HepG2 (cell line): ENCODE measurements around the gene NHERF2. TPM values are rescaled to one million over a fixed set of nuclear protein-coding genes. Genes with fewer than 3 reads are reported as not detected.

Experiments used
- AGO2 ChIP-seq: fragments of 200-400 bp; formaldehyde crosslinking; optimal IDR thresholded peaks from 2 replicates; pipeline ENCODE3; 2017; ENCODE audit warnings: mild to moderate bottlenecking, low read depth, low read length, moderate library complexity
- CENPT ChIP-seq: sonication (generic); formaldehyde crosslinking; IDR thresholded peaks from 2 replicates; pipeline ENCODE4 v1.8.0; 2022; ENCODE audit warnings: low read depth, mild to moderate bottlenecking, moderate library complexity, missing genetic modification reagents
- FOXC1 ChIP-seq: sonication (generic); formaldehyde crosslinking; IDR thresholded peaks from 2 replicates; pipeline ENCODE4 v1.8.0; 2022; ENCODE audit warnings: mild to moderate bottlenecking, missing genetic modification reagents, borderline replicate concordance
- HNRNPL ChIP-seq: fragments of 200-400 bp; formaldehyde crosslinking; IDR thresholded peaks from 2 replicates; pipeline ENCODE4 v1.6.1; 2017; ENCODE audit warnings: mild to moderate bottlenecking, low read depth, low read length
- KDM2A ChIP-seq: sonication (generic); formaldehyde crosslinking; IDR thresholded peaks from 2 replicates; pipeline ENCODE4 v1.4.0; 2020; ENCODE audit warnings: low read depth, missing genetic modification reagents, borderline replicate concordance
- MAF1 ChIP-seq: sonication (generic); formaldehyde crosslinking; IDR thresholded peaks from 2 replicates; pipeline ENCODE4 v1.5.0; 2020; ENCODE audit warnings: missing genetic modification reagents, borderline replicate concordance
- MZF1 ChIP-seq: sonication (generic); formaldehyde crosslinking; IDR thresholded peaks from 2 replicates; pipeline ENCODE4 v1.8.1; 2023; ENCODE audit warnings: mild to moderate bottlenecking, missing genetic modification reagents, borderline replicate concordance
- NFYB ChIP-seq: sonication (generic); formaldehyde crosslinking; IDR thresholded peaks from 2 replicates; pipeline ENCODE4 v1.4.0; 2020; ENCODE audit warnings: missing genetic modification reagents
- POLR2A ChIP-seq, 2 experiments: IDR thresholded peaks; 2 replicates each; pipeline ENCODE4 v1.6.1; 2011; ENCODE audit warnings: low read depth in 2 of 2, low read length in 2 of 2, mild to moderate bottlenecking in 1 of 2, moderate library complexity in 1 of 2; ENCODE audit not compliant: insufficient read depth in 1 of 2
- POLR2G ChIP-seq: fragments of 200-400 bp; formaldehyde crosslinking; IDR thresholded peaks from 2 replicates; pipeline ENCODE4 v1.6.1; 2018; ENCODE audit warnings: mild to moderate bottlenecking, low read depth, low read length, moderate library complexity
- SIX1 ChIP-seq: sonication (generic); formaldehyde crosslinking; IDR thresholded peaks from 2 replicates; pipeline ENCODE4 v1.4.0; 2020; ENCODE audit warnings: missing genetic modification reagents, borderline replicate concordance
- SRSF1 ChIP-seq: fragments of 200-400 bp; formaldehyde crosslinking; optimal IDR thresholded peaks from 2 replicates; pipeline ENCODE3; 2017; ENCODE audit warnings: mild to moderate bottlenecking, low read depth, low read length, moderate library complexity
- SUZ12 ChIP-seq: fragments of 150-350 bp; IDR thresholded peaks from 2 replicates; pipeline ENCODE4 v1.6.1; 2014; ENCODE audit warnings: low read depth, low read length
- TAF15 ChIP-seq: fragments of 200-400 bp; formaldehyde crosslinking; IDR thresholded peaks from one replicate; pipeline ENCODE4 v1.6.1; 2018; ENCODE audit warnings: mild to moderate bottlenecking, low read depth, low read length; ENCODE audit not compliant: poor library complexity, severe bottlenecking
- polyA plus RNA-seq, 8 experiments: library from polyadenylated mRNA; depleted of rRNA in 3 of 8; stranded (reverse) in 7 of 8; unstranded in 1 of 8; fragments of >200 nt; fragmentation: Illumina TruSeq in 4 of 8; extraction: Trizol in 4 of 8; gene quantifications; 2 replicates each; pipeline versions ENCODE4 v1.2.1 to v1.2.3, GENCODE V29; 2011 to 2016; ENCODE audit warnings: low read depth in 4 of 8, missing spikeins in 1 of 8, mixed read lengths in 1 of 8; ENCODE audit not compliant: insufficient read depth in 1 of 8
- total RNA-seq, 5 experiments: library from RNA; depleted of rRNA; stranded (reverse); fragments of >200 nt; fragmentation: Illumina TruSeq; extraction: Trizol; gene quantifications; 2 replicates each; pipeline ENCODE4 v1.2.3, GENCODE V29; 2016; ENCODE audit warnings: low read depth in 1 of 5
- TF ChIP-seq, protein P1 (sequence below): sonication (generic); formaldehyde crosslinking; IDR thresholded peaks from 2 replicates; pipeline ENCODE4 v1.5.0; 2020; ENCODE audit warnings: mild to moderate bottlenecking, missing genetic modification reagents
- TF ChIP-seq, protein P2 (sequence below): sonication (generic); formaldehyde crosslinking; IDR thresholded peaks from 2 replicates; pipeline ENCODE4 v1.5.1; 2020; ENCODE audit warnings: mild to moderate bottlenecking, missing genetic modification reagents, moderate library complexity
- TF ChIP-seq, protein P3 (sequence below): sonication (generic); formaldehyde crosslinking; IDR thresholded peaks from 2 replicates; pipeline ENCODE4 v1.5.0; 2020; ENCODE audit warnings: mild to moderate bottlenecking, missing genetic modification reagents
- TF ChIP-seq, protein P4 (sequence below): sonication (generic); formaldehyde crosslinking; IDR thresholded peaks from 2 replicates; pipeline ENCODE4 v1.4.0; 2020; ENCODE audit warnings: missing genetic modification reagents

The NHERF2 gene
- total and polyA plus RNA-seq, 2 of the 13 experiments (the other 11 are each of a cell fraction or from before 2014, with no cell fraction given), result 23.7 to 39.3 TPM

DNA sequence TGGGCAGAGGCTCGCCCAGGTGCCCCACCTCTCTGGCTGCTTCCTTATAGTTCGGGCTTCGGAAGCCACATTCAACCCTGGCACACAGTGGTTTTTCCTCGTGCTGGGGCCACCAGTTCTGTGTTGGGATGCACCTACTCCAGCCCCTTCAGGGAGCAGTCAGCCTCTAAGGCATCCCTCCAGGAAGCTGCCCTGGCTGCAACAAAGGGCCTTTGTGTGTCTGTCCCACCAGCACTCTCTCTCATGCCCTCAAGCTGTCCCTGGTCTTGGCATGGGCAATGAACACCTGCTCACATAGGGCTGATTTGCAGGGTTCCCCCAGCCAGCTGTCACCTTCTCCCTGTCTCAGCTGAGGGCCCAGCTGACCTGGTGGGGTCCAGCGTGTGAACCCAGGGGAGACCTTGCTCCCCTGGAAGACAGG, 44.7 kb upstream of the NHERF2 start (continued):
- TF ChIP-seq, protein P1, sequence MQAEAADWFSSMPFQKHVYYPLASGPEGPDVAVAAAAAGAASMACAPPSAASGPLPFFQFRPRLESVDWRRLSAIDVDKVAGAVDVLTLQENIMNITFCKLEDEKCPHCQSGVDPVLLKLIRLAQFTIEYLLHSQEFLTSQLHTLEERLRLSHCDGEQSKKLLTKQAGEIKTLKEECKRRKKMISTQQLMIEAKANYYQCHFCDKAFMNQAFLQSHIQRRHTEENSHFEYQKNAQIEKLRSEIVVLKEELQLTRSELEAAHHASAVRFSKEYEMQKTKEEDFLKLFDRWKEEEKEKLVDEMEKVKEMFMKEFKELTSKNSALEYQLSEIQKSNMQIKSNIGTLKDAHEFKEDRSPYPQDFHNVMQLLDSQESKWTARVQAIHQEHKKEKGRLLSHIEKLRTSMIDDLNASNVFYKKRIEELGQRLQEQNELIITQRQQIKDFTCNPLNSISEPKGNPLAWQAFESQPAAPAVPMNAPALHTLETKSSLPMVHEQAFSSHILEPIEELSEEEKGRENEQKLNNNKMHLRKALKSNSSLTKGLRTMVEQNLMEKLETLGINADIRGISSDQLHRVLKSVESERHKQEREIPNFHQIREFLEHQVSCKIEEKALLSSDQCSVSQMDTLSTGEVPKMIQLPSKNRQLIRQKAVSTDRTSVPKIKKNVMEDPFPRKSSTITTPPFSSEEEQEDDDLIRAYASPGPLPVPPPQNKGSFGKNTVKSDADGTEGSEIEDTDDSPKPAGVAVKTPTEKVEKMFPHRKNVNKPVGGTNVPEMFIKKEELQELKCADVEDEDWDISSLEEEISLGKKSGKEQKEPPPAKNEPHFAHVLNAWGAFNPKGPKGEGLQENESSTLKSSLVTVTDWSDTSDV (CRISPR knock-in tag), result 0 out of 2 replicates have a peak, but pooled peaks have one; percentile 42
- TF ChIP-seq NFYB (CRISPR knock-in tag) (no peak), SRSF1 (peak; percentile 46), KDM2A (CRISPR knock-in tag) (peak; percentile 21; the same call in 1 of the 2 replicates), AGO2 (peak; percentile 63), FOXC1 (no peak), POLR2G (peak; percentile 49; the same call in 1 of the 2 replicates), HNRNPL (0 out of 2 replicates have a peak, but pooled peaks have one; percentile 64), TAF15 (no peak), MAF1 (CRISPR knock-in tag) (no peak), MZF1 (CRISPR knock-in tag) (no peak), POLR2A (IDR thresholded peaks at IDR 0.05; ENCODE audit: insufficient read depth in 1 of 2, low read depth in 2 of 2, low read length in 2 of 2) (peak; percentile 23 to 33; a peak in 2 of 4 replicates), SIX1 (CRISPR knock-in tag) (no peak), SUZ12 (no peak), CENPT (CRISPR knock-in tag) (no peak)
- TF ChIP-seq, protein P2, sequence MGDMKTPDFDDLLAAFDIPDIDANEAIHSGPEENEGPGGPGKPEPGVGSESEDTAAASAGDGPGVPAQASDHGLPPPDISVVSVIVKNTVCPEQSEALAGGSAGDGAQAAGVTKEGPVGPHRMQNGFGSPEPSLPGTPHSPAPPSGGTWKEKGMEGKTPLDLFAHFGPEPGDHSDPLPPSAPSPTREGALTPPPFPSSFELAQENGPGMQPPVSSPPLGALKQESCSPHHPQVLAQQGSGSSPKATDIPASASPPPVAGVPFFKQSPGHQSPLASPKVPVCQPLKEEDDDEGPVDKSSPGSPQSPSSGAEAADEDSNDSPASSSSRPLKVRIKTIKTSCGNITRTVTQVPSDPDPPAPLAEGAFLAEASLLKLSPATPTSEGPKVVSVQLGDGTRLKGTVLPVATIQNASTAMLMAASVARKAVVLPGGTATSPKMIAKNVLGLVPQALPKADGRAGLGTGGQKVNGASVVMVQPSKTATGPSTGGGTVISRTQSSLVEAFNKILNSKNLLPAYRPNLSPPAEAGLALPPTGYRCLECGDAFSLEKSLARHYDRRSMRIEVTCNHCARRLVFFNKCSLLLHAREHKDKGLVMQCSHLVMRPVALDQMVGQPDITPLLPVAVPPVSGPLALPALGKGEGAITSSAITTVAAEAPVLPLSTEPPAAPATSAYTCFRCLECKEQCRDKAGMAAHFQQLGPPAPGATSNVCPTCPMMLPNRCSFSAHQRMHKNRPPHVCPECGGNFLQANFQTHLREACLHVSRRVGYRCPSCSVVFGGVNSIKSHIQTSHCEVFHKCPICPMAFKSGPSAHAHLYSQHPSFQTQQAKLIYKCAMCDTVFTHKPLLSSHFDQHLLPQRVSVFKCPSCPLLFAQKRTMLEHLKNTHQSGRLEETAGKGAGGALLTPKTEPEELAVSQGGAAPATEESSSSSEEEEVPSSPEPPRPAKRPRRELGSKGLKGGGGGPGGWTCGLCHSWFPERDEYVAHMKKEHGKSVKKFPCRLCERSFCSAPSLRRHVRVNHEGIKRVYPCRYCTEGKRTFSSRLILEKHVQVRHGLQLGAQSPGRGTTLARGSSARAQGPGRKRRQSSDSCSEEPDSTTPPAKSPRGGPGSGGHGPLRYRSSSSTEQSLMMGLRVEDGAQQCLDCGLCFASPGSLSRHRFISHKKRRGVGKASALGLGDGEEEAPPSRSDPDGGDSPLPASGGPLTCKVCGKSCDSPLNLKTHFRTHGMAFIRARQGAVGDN, result peak; percentile 6; the same call in 1 of the 2 replicates
- TF ChIP-seq, protein P3, sequence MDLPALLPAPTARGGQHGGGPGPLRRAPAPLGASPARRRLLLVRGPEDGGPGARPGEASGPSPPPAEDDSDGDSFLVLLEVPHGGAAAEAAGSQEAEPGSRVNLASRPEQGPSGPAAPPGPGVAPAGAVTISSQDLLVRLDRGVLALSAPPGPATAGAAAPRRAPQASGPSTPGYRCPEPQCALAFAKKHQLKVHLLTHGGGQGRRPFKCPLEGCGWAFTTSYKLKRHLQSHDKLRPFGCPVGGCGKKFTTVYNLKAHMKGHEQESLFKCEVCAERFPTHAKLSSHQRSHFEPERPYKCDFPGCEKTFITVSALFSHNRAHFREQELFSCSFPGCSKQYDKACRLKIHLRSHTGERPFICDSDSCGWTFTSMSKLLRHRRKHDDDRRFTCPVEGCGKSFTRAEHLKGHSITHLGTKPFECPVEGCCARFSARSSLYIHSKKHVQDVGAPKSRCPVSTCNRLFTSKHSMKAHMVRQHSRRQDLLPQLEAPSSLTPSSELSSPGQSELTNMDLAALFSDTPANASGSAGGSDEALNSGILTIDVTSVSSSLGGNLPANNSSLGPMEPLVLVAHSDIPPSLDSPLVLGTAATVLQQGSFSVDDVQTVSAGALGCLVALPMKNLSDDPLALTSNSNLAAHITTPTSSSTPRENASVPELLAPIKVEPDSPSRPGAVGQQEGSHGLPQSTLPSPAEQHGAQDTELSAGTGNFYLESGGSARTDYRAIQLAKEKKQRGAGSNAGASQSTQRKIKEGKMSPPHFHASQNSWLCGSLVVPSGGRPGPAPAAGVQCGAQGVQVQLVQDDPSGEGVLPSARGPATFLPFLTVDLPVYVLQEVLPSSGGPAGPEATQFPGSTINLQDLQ (CRISPR knock-in tag), result no peak
- TF ChIP-seq, protein P4, sequence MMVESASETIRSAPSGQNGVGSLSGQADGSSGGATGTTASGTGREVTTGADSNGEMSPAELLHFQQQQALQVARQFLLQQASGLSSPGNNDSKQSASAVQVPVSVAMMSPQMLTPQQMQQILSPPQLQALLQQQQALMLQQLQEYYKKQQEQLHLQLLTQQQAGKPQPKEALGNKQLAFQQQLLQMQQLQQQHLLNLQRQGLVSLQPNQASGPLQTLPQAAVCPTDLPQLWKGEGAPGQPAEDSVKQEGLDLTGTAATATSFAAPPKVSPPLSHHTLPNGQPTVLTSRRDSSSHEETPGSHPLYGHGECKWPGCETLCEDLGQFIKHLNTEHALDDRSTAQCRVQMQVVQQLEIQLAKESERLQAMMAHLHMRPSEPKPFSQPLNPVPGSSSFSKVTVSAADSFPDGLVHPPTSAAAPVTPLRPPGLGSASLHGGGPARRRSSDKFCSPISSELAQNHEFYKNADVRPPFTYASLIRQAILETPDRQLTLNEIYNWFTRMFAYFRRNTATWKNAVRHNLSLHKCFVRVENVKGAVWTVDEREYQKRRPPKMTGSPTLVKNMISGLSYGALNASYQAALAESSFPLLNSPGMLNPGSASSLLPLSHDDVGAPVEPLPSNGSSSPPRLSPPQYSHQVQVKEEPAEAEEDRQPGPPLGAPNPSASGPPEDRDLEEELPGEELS, result no peak
